HEK293 (cell line): ENCODE measurements around the gene HIPK4.

Experiments
- CTCF ChIA-PET: fragments of 350-600 bp; formaldehyde crosslinking; extraction: SDS; loops from one replicate; lab custom pipeline; 2021; ENCODE audit warnings: antibody characterized with exemption; lab: Yijun Ruan, JAX
- POLR2A ChIA-PET: fragments of 300-600 bp; formaldehyde crosslinking; extraction: SDS; loops from one replicate; lab custom pipeline; 2020; ENCODE audit warnings: antibody characterized with exemption, inconsistent platforms; lab: Yijun Ruan, JAX
- H3K27ac ChIP-seq: fragments of 200-500 bp; sonication (Bioruptor generic); 2 replicates; pipeline ENCODE4 v1.5.1; 2014; ENCODE audit warnings: low read depth, low read length, control low read depth, inconsistent platforms; ENCODE audit errors: extremely low read depth
- H3K36me3 ChIP-seq, 2 experiments: fragments of 200-500 bp in 1 of 2; sonication (Bioruptor generic) in 1 of 2; 1 replicate in 1 of 2; 2 replicates in 1 of 2; pipeline ENCODE4 v1.5.1; 2014 to 2017; ENCODE audit warnings: inconsistent platforms in 2 of 2, low read length in 2 of 2; ENCODE audit not compliant: control insufficient read depth in 2 of 2, insufficient read depth in 1 of 2
- H3K4me1 ChIP-seq: fragments of 200-500 bp; sonication (Bioruptor generic); 2 replicates; pipeline ENCODE4 v1.5.1; 2014; ENCODE audit warnings: mild to moderate bottlenecking, low read length, inconsistent platforms; ENCODE audit not compliant: control insufficient read depth, insufficient read depth
- H3K4me3 ChIP-seq: 2 replicates; pipeline ENCODE4 v1.5.1; 2011; ENCODE audit warnings: low read depth, mild to moderate bottlenecking, control low read depth, low read length, moderate library complexity
- H3K9me3 ChIP-seq: fragments of 200-500 bp; sonication (Bioruptor generic); 2 replicates; pipeline ENCODE4 v1.5.1; 2014; ENCODE audit warnings: low read depth, low read length, inconsistent platforms; ENCODE audit not compliant: control insufficient read depth, insufficient read depth
- RBAK ChIP-seq: fragments of 450-650 bp; formaldehyde crosslinking; IDR thresholded peaks from 2 replicates; pipeline ENCODE4 v1.5.1; 2016; ENCODE audit warnings: missing biosample characterization, missing genetic modification characterization
- ZFP37 ChIP-seq: fragments of 450-650 bp; formaldehyde crosslinking; IDR thresholded peaks from 2 replicates; pipeline ENCODE4 v1.5.1; 2016; ENCODE audit warnings: missing biosample characterization, missing genetic modification characterization
- ZNF146 ChIP-seq: fragments of 450-650 bp; formaldehyde crosslinking; IDR thresholded peaks from 2 replicates; pipeline ENCODE4 v1.5.1; 2016; ENCODE audit warnings: missing biosample characterization, missing genetic modification characterization
- ZNF366 ChIP-seq: fragments of 450-650 bp; formaldehyde crosslinking; conservative IDR thresholded peaks from 2 replicates; pipeline ENCODE4 v1.5.1; 2016; ENCODE audit warnings: missing biosample characterization, missing genetic modification characterization
- ZNF658 ChIP-seq: fragments of 450-650 bp; formaldehyde crosslinking; IDR thresholded peaks from 2 replicates; pipeline ENCODE4; 2016; ENCODE audit warnings: missing biosample characterization, missing genetic modification characterization
- ZNF664 ChIP-seq: fragments of 450-650 bp; formaldehyde crosslinking; IDR thresholded peaks from 2 replicates; pipeline ENCODE4 v1.5.1; 2016; ENCODE audit warnings: missing biosample characterization, missing genetic modification characterization
- ZNF707 ChIP-seq: fragments of 450-650 bp; formaldehyde crosslinking; IDR thresholded peaks from 2 replicates; pipeline ENCODE4 v1.5.1; 2016; ENCODE audit warnings: missing biosample characterization, missing genetic modification characterization
- ZNF785 ChIP-seq: fragments of 450-650 bp; formaldehyde crosslinking; IDR thresholded peaks from 2 replicates; pipeline ENCODE4 v1.5.1; 2016; ENCODE audit warnings: missing biosample characterization, missing genetic modification characterization
- ZNF830 ChIP-seq: fragments of 450-650 bp; IDR thresholded peaks from 2 replicates; pipeline ENCODE4 v1.5.0; 2018; ENCODE audit warnings: missing biosample characterization, missing genetic modification characterization, low read depth, mild to moderate bottlenecking, moderate library complexity
- ZNF837 ChIP-seq: fragments of 450-650 bp; formaldehyde crosslinking; IDR thresholded peaks from 2 replicates; pipeline ENCODE4 v1.5.1; 2016; ENCODE audit warnings: missing biosample characterization, missing genetic modification characterization
- ZSCAN16 ChIP-seq: fragments of 450-650 bp; formaldehyde crosslinking; IDR thresholded peaks from 2 replicates; pipeline ENCODE4 v1.5.1; 2016; ENCODE audit warnings: missing biosample characterization, missing genetic modification characterization
- TF ChIP-seq, protein P1 (sequence below): fragments of 450-650 bp; formaldehyde crosslinking; conservative IDR thresholded peaks from 2 replicates; pipeline ENCODE4 v1.5.1; 2016; ENCODE audit warnings: low read depth, missing biosample characterization, missing genetic modification characterization
- TF ChIP-seq, protein P2 (sequence below): fragments of 450-650 bp; formaldehyde crosslinking; conservative IDR thresholded peaks from 2 replicates; pipeline ENCODE4 v1.5.1; 2016; ENCODE audit warnings: low read depth, missing biosample characterization, missing genetic modification characterization
- TF ChIP-seq, protein P3 (sequence below): fragments of 450-650 bp; formaldehyde crosslinking; IDR thresholded peaks from 2 replicates; pipeline ENCODE4 v1.5.1; 2016; ENCODE audit warnings: missing biosample characterization, missing genetic modification characterization
- TF ChIP-seq, protein P4 (sequence below): fragments of 450-650 bp; formaldehyde crosslinking; IDR thresholded peaks from 2 replicates; pipeline ENCODE4 v1.5.1; 2016; ENCODE audit warnings: missing biosample characterization, missing genetic modification characterization
- TF ChIP-seq, protein P5 (sequence below): fragments of 450-650 bp; formaldehyde crosslinking; IDR thresholded peaks from 2 replicates; pipeline ENCODE4 v1.5.1; 2017; ENCODE audit warnings: missing biosample characterization, mild to moderate bottlenecking, missing genetic modification characterization, moderate library complexity
- TF ChIP-seq, protein P6 (sequence below): fragments of 450-650 bp; formaldehyde crosslinking; IDR thresholded peaks from 2 replicates; pipeline ENCODE4 v1.5.1; 2016; ENCODE audit warnings: missing biosample characterization, missing genetic modification characterization

Gene HIPK4

DNA sequence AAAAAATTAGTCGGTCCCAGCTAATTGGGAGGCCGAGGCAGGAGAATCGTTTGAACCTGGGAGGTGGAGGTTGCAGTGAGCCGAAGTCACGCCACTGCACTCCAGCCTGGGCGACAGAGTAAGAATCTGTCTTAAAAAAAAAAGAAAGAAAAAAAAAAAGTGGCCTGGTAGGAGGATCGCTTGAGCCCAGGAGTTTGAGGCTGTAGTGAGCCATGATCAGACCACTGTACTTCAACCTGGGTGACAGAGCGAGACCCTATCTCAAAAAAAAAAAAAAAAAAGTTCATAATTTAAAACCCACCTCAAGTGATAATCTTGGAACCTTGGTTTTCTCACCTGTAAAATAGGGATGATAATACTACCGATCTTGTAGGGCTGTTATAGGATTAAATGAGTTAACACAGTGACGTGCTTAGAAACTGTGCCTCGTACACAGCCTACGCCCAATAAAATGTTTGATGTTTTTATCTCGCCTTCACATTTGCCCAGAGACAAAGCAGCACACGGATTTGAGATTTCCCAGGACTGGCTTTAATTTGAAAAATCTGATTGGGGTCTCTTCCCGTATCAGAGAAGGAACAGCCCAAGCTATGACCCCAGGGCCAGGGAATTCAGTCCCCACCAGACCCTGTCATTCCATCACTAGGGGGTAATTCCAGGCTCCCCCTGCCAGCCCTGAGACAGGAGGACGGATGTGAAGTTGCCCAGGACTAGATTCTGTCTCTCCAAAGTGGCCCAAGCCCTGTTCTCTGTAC lies 32.2 kb upstream of the HIPK4 start:
- Histone ChIP-seq H3K9me3 (no peaks in the 10 kb centered on the region), H3K36me3 (peaks cover 13 to 15% of the 10 kb centered on the region in 2 experiments), H3K4me1 (peaks cover 18% of the 10 kb centered on the region), H3K27ac (peak overlapping the region; percentile 95; the same call in 1 of the 2 replicates), H3K4me3 (no peak overlapping the region)
- CTCF ChIA-PET = interaction anchor here (0.6 to 3.2 kb wide), 14 partner anchors 10 to 177 kb away, joined by 3 to 37 read pairs (median 11); partner anchors contain the start of genes BLVRB and SERTAD3
- TF ChIP-seq ZFP37 (tag by site-specific recombination) (no peak), ZNF837 (no peak), ZNF785 (tag by site-specific recombination) (peak; percentile 38; the same call in 1 of the 2 replicates), ZNF707 (no peak), ZNF664 (tag by site-specific recombination) (peak; percentile 53; the same call in 1 of the 2 replicates), ZNF146 (no peak), ZNF366 (no peak), ZSCAN16 (tag by site-specific recombination) (no peak), RBAK (tag by site-specific recombination) (0 out of 2 replicates have a peak, but pooled peaks have one; percentile 11), ZNF658 (tag by site-specific recombination) (no peak), ZNF830 (tag by site-specific recombination) (no peak)
- TF ChIP-seq, protein P1, sequence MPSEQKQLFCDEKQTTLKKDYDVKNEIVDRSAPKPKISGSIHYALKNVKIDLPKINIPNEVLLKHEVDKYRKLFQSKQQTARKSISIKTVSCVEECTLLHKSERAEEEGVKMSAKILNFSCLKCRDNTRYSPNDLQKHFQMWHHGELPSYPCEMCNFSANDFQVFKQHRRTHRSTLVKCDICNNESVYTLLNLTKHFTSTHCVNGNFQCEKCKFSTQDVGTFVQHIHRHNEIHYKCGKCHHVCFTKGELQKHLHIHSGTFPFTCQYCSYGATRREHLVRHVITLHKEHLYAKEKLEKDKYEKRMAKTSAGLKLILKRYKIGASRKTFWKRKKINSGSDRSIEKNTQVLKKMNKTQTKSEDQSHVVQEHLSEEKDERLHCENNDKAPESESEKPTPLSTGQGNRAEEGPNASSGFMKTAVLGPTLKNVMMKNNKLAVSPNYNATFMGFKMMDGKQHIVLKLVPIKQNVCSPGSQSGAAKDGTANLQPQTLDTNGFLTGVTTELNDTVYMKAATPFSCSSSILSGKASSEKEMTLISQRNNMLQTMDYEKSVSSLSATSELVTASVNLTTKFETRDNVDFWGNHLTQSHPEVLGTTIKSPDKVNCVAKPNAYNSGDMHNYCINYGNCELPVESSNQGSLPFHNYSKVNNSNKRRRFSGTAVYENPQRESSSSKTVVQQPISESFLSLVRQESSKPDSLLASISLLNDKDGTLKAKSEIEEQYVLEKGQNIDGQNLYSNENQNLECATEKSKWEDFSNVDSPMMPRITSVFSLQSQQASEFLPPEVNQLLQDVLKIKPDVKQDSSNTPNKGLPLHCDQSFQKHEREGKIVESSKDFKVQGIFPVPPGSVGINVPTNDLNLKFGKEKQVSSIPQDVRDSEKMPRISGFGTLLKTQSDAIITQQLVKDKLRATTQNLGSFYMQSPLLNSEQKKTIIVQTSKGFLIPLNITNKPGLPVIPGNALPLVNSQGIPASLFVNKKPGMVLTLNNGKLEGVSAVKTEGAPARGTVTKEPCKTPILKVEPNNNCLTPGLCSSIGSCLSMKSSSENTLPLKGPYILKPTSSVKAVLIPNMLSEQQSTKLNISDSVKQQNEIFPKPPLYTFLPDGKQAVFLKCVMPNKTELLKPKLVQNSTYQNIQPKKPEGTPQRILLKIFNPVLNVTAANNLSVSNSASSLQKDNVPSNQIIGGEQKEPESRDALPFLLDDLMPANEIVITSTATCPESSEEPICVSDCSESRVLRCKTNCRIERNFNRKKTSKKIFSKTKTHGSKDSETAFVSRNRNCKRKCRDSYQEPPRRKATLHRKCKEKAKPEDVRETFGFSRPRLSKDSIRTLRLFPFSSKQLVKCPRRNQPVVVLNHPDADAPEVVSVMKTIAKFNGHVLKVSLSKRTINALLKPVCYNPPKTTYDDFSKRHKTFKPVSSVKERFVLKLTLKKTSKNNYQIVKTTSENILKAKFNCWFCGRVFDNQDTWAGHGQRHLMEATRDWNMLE (tag by site-specific recombination) = no peak
- TF ChIP-seq, protein P2, sequence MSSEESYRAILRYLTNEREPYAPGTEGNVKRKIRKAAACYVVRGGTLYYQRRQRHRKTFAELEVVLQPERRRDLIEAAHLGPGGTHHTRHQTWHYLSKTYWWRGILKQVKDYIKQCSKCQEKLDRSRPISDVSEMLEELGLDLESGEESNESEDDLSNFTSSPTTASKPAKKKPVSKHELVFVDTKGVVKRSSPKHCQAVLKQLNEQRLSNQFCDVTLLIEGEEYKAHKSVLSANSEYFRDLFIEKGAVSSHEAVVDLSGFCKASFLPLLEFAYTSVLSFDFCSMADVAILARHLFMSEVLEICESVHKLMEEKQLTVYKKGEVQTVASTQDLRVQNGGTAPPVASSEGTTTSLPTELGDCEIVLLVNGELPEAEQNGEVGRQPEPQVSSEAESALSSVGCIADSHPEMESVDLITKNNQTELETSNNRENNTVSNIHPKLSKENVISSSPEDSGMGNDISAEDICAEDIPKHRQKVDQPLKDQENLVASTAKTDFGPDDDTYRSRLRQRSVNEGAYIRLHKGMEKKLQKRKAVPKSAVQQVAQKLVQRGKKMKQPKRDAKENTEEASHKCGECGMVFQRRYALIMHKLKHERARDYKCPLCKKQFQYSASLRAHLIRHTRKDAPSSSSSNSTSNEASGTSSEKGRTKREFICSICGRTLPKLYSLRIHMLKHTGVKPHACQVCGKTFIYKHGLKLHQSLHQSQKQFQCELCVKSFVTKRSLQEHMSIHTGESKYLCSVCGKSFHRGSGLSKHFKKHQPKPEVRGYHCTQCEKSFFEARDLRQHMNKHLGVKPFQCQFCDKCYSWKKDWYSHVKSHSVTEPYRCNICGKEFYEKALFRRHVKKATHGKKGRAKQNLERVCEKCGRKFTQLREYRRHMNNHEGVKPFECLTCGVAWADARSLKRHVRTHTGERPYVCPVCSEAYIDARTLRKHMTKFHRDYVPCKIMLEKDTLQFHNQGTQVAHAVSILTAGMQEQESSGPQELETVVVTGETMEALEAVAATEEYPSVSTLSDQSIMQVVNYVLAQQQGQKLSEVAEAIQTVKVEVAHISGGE (tag by site-specific recombination) = no peak
- TF ChIP-seq, protein P3, sequence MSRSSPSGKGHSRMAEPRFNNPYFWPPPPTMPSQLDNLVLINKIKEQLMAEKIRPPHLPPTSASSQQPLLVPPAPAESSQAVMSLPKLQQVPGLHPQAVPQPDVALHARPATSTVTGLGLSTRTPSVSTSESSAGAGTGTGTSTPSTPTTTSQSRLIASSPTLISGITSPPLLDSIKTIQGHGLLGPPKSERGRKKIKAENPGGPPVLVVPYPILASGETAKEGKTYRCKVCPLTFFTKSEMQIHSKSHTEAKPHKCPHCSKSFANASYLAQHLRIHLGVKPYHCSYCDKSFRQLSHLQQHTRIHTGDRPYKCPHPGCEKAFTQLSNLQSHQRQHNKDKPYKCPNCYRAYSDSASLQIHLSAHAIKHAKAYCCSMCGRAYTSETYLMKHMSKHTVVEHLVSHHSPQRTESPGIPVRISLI (tag by site-specific recombination) = peak; percentile 96
- TF ChIP-seq, protein P4, sequence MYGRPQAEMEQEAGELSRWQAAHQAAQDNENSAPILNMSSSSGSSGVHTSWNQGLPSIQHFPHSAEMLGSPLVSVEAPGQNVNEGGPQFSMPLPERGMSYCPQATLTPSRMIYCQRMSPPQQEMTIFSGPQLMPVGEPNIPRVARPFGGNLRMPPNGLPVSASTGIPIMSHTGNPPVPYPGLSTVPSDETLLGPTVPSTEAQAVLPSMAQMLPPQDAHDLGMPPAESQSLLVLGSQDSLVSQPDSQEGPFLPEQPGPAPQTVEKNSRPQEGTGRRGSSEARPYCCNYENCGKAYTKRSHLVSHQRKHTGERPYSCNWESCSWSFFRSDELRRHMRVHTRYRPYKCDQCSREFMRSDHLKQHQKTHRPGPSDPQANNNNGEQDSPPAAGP (tag by site-specific recombination) = no peak
- TF ChIP-seq, protein P5, sequence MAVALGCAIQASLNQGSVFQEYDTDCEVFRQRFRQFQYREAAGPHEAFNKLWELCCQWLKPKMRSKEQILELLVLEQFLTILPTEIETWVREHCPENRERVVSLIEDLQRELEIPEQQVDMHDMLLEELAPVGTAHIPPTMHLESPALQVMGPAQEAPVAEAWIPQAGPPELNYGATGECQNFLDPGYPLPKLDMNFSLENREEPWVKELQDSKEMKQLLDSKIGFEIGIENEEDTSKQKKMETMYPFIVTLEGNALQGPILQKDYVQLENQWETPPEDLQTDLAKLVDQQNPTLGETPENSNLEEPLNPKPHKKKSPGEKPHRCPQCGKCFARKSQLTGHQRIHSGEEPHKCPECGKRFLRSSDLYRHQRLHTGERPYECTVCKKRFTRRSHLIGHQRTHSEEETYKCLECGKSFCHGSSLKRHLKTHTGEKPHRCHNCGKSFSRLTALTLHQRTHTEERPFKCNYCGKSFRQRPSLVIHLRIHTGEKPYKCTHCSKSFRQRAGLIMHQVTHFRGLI (tag by site-specific recombination) = no peak
- TF ChIP-seq, protein P6, sequence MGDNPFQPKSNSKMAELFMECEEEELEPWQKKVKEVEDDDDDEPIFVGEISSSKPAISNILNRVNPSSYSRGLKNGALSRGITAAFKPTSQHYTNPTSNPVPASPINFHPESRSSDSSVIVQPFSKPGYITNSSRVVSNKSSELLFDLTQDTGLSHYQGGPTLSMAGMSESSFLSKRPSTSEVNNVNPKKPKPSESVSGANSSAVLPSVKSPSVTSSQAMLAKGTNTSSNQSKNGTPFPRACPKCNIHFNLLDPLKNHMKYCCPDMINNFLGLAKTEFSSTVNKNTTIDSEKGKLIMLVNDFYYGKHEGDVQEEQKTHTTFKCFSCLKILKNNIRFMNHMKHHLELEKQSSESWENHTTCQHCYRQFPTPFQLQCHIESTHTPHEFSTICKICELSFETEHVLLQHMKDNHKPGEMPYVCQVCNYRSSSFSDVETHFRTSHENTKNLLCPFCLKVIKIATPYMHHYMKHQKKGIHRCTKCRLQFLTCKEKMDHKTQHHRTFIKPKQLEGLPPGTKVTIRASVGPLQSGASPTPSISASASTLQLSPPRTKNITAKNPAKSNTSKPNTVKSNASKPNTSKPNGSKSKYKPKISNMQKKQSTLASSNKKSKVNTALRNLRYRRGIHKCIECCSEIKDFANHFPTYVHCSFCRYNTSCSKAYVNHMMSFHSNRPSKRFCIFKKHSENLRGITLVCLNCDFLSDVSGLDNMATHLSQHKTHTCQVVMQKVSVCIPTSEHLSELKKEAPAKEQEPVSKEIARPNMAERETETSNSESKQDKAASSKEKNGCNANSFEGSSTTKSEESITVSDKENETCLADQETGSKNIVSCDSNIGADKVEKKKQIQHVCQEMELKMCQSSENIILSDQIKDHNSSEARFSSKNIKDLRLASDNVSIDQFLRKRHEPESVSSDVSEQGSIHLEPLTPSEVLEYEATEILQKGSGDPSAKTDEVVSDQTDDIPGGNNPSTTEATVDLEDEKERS (tag by site-specific recombination) = 0 out of 2 replicates have a peak, but pooled peaks have one; percentile 6
- POLR2A ChIA-PET = interaction anchor here (0.6 to 9.2 kb wide), 7 partner anchors 17 to 149 kb away, joined by 3 to 428 read pairs (median 7); partner anchors contain the start of genes C19orf47, PLD3 and SERTAD3
